ENCODE results near the gene DHRS4L2. TPM values are rescaled to one million over a fixed set of nuclear protein-coding genes. Genes with fewer than 3 reads are reported as not detected.
"Not testable (repeated sequence)": the region's sequence is repeated elsewhere in the genome, so short reads cannot be mapped to it uniquely, and the experiment has no call there.

DHRS4L2 gene
- polyA plus RNA-seq, 1 donor (not counting 4 experiments of a cell fraction or from before 2014, with no cell fraction given) = 18.1 TPM

DNA sequence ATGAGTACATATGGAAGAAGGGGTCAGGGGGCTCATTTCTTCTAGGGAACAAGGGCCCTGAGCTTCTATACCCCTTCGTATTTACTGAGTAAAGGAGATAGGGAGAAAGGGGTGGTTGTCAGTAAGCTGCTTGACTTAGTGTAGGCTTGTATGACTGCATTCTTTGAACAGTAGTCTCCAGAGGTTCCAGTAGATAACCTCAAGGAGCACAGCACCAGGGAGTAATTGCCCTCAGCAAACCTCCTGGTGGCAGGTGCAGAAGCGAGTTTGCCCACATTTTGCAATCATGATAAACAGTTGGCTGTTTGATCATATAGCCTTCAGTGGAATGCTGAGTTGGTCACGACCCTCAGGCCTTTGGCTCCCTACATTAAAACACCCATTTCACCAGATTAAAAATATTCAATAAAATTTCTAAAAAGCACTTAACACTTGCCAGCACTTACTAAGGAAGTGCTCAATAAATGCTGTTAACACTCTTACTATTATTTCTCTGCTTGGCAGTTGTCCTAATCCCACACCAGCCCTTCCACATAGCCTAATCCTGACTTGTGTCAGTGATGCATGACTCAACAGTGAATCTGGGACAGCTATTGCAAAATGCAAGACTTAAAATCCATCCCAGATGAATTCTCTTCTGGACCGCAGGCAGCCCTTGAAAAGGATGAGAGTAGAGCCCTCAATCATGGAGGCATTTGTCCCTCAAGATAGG, 3.7 kb upstream of the DHRS4L2 start:
- no peak for FAIRE-seq
- Histone ChIP-seq H3K9me3 (ENCODE audit: control insufficient read depth, low read depth, low read length) (no peaks in the 10 kb centered on the region), H3K9me1 (ENCODE audit: control insufficient read depth, extremely low read depth, insufficient read depth, low read length) (no peaks in the 10 kb centered on the region), H3K4me2 (ENCODE audit: control insufficient read depth, extremely low read depth, insufficient read depth, low read depth, low read length) (no peak overlapping the region), H3K27ac (ENCODE audit: control insufficient read depth, insufficient read depth, low read length) (no peak overlapping the region), H3K79me2 (ENCODE audit: control insufficient read depth, insufficient read depth, low read length) (no peaks in the 10 kb centered on the region), H3K27me3 (ENCODE audit: control insufficient read depth, extremely low read depth, insufficient read depth, low read length) (no peaks in the 10 kb centered on the region), H4K20me1 (ENCODE audit: control insufficient read depth, extremely low read depth, insufficient read depth, low read length) (no peaks in the 10 kb centered on the region), H3K9ac (ENCODE audit: control insufficient read depth, extremely low read depth, insufficient read depth, low read length) (no peak overlapping the region), H2AFZ (ENCODE audit: control insufficient read depth, low read length) (no peak overlapping the region), H3K4me1 (ENCODE audit: control insufficient read depth, extremely low read depth, insufficient read depth, low read length) (peaks cover 35% of the 10 kb centered on the region), H3K36me3 (ENCODE audit: control insufficient read depth in 2 of 2, extremely low read depth in 1 of 2, insufficient read depth in 2 of 2, low read length in 2 of 2) (no peaks in the 10 kb centered on the region), H3K4me3 (ENCODE audit: control insufficient read depth in 2 of 3, extremely low read depth in 1 of 3, insufficient read depth in 2 of 3, low read depth in 1 of 3, low read length in 3 of 3) (no peak overlapping the region)
- TF ChIP-seq, protein P1, sequence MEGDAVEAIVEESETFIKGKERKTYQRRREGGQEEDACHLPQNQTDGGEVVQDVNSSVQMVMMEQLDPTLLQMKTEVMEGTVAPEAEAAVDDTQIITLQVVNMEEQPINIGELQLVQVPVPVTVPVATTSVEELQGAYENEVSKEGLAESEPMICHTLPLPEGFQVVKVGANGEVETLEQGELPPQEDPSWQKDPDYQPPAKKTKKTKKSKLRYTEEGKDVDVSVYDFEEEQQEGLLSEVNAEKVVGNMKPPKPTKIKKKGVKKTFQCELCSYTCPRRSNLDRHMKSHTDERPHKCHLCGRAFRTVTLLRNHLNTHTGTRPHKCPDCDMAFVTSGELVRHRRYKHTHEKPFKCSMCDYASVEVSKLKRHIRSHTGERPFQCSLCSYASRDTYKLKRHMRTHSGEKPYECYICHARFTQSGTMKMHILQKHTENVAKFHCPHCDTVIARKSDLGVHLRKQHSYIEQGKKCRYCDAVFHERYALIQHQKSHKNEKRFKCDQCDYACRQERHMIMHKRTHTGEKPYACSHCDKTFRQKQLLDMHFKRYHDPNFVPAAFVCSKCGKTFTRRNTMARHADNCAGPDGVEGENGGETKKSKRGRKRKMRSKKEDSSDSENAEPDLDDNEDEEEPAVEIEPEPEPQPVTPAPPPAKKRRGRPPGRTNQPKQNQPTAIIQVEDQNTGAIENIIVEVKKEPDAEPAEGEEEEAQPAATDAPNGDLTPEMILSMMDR (optimal IDR thresholded peaks at IDR 0.05 in 1 of 3, IDR thresholded peaks at IDR 0.05 in 1 of 3, conservative IDR thresholded peaks at IDR 0.05 in 1 of 3; ENCODE audit: extremely low read depth in 1 of 3, insufficient read depth in 2 of 3, low read length in 3 of 3) = no peak
- TF ChIP-seq EZH2 (IDR thresholded peaks at IDR 0.05; ENCODE audit: low read length) = no peak
- DNase-seq (ENCODE audit: low read depth, low spot score) = peak; percentile 44
- dilution Hi-C loops (cut with MboI; ENCODE audit: extremely low pct_ligation_motif_present, low sequenced_read_pairs) = no loop called here

DNA sequence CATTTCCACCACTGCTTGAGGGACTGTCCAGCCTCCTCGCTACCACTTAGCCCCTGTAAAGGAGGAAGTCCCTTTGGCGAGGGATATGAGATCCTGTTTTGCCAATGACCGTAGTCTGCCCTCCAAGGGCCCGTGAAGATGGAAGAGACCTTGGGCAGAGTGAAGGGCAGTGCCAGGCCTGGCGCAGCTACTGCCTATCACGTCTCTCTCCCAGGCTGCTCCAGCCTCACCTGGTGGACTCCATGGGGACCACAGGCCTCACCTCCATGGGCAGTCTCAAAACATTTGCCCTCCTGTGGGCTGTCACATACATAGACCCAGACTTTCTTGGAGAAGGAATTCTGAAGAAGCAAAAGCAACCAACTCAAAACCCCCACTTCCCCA, 514 bp upstream of the DHRS4L2 start:
- H3K36me3 ChIP-seq (ENCODE audit: control insufficient read depth in 2 of 2, extremely low read depth in 1 of 2, insufficient read depth in 2 of 2, low read length in 2 of 2); H3K9ac ChIP-seq (ENCODE audit: control insufficient read depth, extremely low read depth, insufficient read depth, low read length); DNase-seq (ENCODE audit: low read depth, low spot score); dilution Hi-C loops (cut with MboI; ENCODE audit: extremely low pct_ligation_motif_present, low sequenced_read_pairs); H3K9me1 ChIP-seq (ENCODE audit: control insufficient read depth, extremely low read depth, insufficient read depth, low read length); H3K4me3 ChIP-seq (ENCODE audit: control insufficient read depth in 2 of 3, extremely low read depth in 1 of 3, insufficient read depth in 2 of 3, low read depth in 1 of 3, low read length in 3 of 3); FAIRE-seq; H4K20me1 ChIP-seq (ENCODE audit: control insufficient read depth, extremely low read depth, insufficient read depth, low read length); H3K9me3 ChIP-seq (ENCODE audit: control insufficient read depth, low read depth, low read length); H3K27me3 ChIP-seq (ENCODE audit: control insufficient read depth, extremely low read depth, insufficient read depth, low read length); H3K27ac ChIP-seq (ENCODE audit: control insufficient read depth, insufficient read depth, low read length); H3K79me2 ChIP-seq (ENCODE audit: control insufficient read depth, insufficient read depth, low read length): not testable (repeated sequence)
- Histone ChIP-seq H2AFZ (ENCODE audit: control insufficient read depth, low read length) (peak overlapping the region; percentile 26), H3K4me2 (ENCODE audit: control insufficient read depth, extremely low read depth, insufficient read depth, low read depth, low read length) (peak overlapping the region; percentile 85), H3K4me1 (ENCODE audit: control insufficient read depth, extremely low read depth, insufficient read depth, low read length) (peaks cover 35% of the 10 kb centered on the region)

DNA sequence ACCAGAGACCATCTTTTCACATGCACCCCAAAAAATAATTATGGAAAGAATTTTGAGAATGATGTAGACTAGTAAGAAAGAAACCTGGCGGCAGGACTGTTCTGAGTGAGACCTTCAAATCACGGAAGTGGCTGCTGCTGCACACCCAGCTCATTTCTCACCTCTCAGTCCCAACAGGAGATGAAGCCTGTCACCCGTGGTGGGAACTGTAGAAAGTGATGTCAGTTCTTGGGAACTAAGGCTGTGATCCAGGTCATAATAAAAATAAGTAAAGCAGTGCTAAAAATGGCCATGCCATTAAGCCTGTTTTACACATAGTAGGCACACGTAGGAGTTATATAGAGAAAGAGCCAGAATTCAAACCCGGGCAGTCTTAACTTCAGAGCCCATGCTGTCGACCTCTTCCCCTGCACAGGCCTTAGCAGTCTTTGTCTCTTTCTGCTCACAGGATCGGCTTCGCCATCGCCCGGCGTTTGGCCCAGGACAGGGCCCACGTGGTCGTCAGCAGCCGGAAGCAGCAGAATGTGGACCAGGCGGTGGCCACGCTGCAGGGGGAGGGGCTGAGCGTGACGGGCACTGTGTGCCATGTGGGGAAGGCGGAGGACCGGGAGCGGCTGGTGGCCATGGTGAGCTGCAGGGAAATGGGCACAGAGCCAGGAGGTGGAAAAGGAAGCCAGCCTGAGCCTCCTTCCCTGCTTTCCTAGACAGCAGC, 1.2 kb downstream of the DHRS4L2 start:
- H3K27me3 ChIP-seq (ENCODE audit: control insufficient read depth, extremely low read depth, insufficient read depth, low read length); DNase-seq (ENCODE audit: low read depth, low spot score); H3K9me3 ChIP-seq (ENCODE audit: control insufficient read depth, low read depth, low read length); H3K4me3 ChIP-seq (ENCODE audit: control insufficient read depth in 2 of 3, extremely low read depth in 1 of 3, insufficient read depth in 2 of 3, low read depth in 1 of 3, low read length in 3 of 3); FAIRE-seq; H2AFZ ChIP-seq (ENCODE audit: control insufficient read depth, low read length); H3K9ac ChIP-seq (ENCODE audit: control insufficient read depth, extremely low read depth, insufficient read depth, low read length); H3K27ac ChIP-seq (ENCODE audit: control insufficient read depth, insufficient read depth, low read length); dilution Hi-C loops (cut with MboI; ENCODE audit: extremely low pct_ligation_motif_present, low sequenced_read_pairs); H4K20me1 ChIP-seq (ENCODE audit: control insufficient read depth, extremely low read depth, insufficient read depth, low read length); H3K9me1 ChIP-seq (ENCODE audit: control insufficient read depth, extremely low read depth, insufficient read depth, low read length); H3K36me3 ChIP-seq (ENCODE audit: control insufficient read depth in 2 of 2, extremely low read depth in 1 of 2, insufficient read depth in 2 of 2, low read length in 2 of 2); H3K79me2 ChIP-seq (ENCODE audit: control insufficient read depth, insufficient read depth, low read length): not testable (repeated sequence)
- H3K4me1 ChIP-seq (ENCODE audit: control insufficient read depth, extremely low read depth, insufficient read depth, low read length) = peaks cover 31% of the 10 kb centered on the region
- H3K4me2 ChIP-seq (ENCODE audit: control insufficient read depth, extremely low read depth, insufficient read depth, low read depth, low read length) = peak overlapping the region; percentile 85

DNA sequence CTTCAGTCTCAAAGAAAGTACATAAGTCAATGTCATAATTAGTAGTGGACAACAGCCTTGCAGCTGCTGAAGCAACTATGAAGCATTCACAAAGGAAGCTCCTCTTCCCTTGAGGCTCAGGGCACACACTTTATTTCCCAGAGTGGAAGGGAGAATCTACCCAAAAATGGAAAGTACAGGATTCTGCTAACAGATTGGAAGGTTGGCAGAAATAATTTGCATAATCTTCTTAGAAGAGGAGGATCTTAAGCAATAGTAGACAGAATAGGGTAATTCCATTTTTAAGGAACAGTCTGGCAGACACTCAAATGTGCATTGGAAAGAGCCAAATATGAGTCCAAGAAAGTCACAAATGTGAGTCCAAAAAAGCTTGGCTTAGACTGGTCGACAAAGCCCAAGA, 2.2 kb downstream of the DHRS4L2 start:
- H3K4me2 ChIP-seq (ENCODE audit: control insufficient read depth, extremely low read depth, insufficient read depth, low read depth, low read length); H3K9me3 ChIP-seq (ENCODE audit: control insufficient read depth, low read depth, low read length); dilution Hi-C loops (cut with MboI; ENCODE audit: extremely low pct_ligation_motif_present, low sequenced_read_pairs); H3K79me2 ChIP-seq (ENCODE audit: control insufficient read depth, insufficient read depth, low read length); H3K36me3 ChIP-seq (ENCODE audit: control insufficient read depth in 2 of 2, extremely low read depth in 1 of 2, insufficient read depth in 2 of 2, low read length in 2 of 2); H4K20me1 ChIP-seq (ENCODE audit: control insufficient read depth, extremely low read depth, insufficient read depth, low read length); H3K9ac ChIP-seq (ENCODE audit: control insufficient read depth, extremely low read depth, insufficient read depth, low read length); H3K9me1 ChIP-seq (ENCODE audit: control insufficient read depth, extremely low read depth, insufficient read depth, low read length); H3K4me3 ChIP-seq (ENCODE audit: control insufficient read depth in 2 of 3, extremely low read depth in 1 of 3, insufficient read depth in 2 of 3, low read depth in 1 of 3, low read length in 3 of 3); H3K27ac ChIP-seq (ENCODE audit: control insufficient read depth, insufficient read depth, low read length); FAIRE-seq; DNase-seq (ENCODE audit: low read depth, low spot score); H2AFZ ChIP-seq (ENCODE audit: control insufficient read depth, low read length); H3K27me3 ChIP-seq (ENCODE audit: control insufficient read depth, extremely low read depth, insufficient read depth, low read length): not testable (repeated sequence)
- H3K4me1 ChIP-seq (ENCODE audit: control insufficient read depth, extremely low read depth, insufficient read depth, low read length) = peaks cover 20% of the 10 kb centered on the region

Data from keratinocyte (primary cell).